Measurements from ENCODE around the gene SMYD5.

Gene SMYD5

GRCh38 chr2:73264783-73265182, 50.7 kb downstream of the SMYD5 start:
- TF ChIP-seq, protein P1, sequence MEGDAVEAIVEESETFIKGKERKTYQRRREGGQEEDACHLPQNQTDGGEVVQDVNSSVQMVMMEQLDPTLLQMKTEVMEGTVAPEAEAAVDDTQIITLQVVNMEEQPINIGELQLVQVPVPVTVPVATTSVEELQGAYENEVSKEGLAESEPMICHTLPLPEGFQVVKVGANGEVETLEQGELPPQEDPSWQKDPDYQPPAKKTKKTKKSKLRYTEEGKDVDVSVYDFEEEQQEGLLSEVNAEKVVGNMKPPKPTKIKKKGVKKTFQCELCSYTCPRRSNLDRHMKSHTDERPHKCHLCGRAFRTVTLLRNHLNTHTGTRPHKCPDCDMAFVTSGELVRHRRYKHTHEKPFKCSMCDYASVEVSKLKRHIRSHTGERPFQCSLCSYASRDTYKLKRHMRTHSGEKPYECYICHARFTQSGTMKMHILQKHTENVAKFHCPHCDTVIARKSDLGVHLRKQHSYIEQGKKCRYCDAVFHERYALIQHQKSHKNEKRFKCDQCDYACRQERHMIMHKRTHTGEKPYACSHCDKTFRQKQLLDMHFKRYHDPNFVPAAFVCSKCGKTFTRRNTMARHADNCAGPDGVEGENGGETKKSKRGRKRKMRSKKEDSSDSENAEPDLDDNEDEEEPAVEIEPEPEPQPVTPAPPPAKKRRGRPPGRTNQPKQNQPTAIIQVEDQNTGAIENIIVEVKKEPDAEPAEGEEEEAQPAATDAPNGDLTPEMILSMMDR (conservative IDR thresholded peaks at IDR 0.05; ENCODE audit: control insufficient read depth, insufficient read depth, low read depth, low read length) = no peak
- DNase-seq (ENCODE audit: low read depth) = no peak
- no peak overlapping the region for H3K4me3 ChIP-seq (ENCODE audit: control insufficient read depth, low read depth, low read length)

GRCh38 chr2:73265298-73266060, 51.4 kb downstream of the SMYD5 start:
- TF ChIP-seq, protein P1 (conservative IDR thresholded peaks at IDR 0.05; ENCODE audit: control insufficient read depth, insufficient read depth, low read depth, low read length) = no peak

GRCh38 chr2:73266061-73266901, 52.2 kb downstream of the SMYD5 start:
- no peak overlapping the region for H3K4me3 ChIP-seq (ENCODE audit: control insufficient read depth, low read depth, low read length)
- no peak for DNase-seq (ENCODE audit: low read depth)
- TF ChIP-seq, protein P1 (conservative IDR thresholded peaks at IDR 0.05; ENCODE audit: control insufficient read depth, insufficient read depth, low read depth, low read length) = no peak

More at GRCh38 chr2:73265298-73266060, 51.4 kb downstream of the SMYD5 start:
- no peak for DNase-seq (ENCODE audit: low read depth)
- no peak overlapping the region for H3K4me3 ChIP-seq (ENCODE audit: control insufficient read depth, low read depth, low read length)

- TF ChIP-seq, protein P1 (conservative IDR thresholded peaks at IDR 0.05; ENCODE audit: control insufficient read depth, insufficient read depth, low read depth, low read length) = no peak
- no peak for DNase-seq (ENCODE audit: low read depth)
- H3K4me3 ChIP-seq (ENCODE audit: control insufficient read depth, low read depth, low read length) = no peak overlapping the region
These were observed 53.0 kb downstream of the SMYD5 start for GRCh38 chr2:73267008-73267407.

- no peak overlapping the region for H3K4me3 ChIP-seq (ENCODE audit: control insufficient read depth, low read depth, low read length)
- no peak for DNase-seq (ENCODE audit: low read depth)
- TF ChIP-seq, protein P1 (conservative IDR thresholded peaks at IDR 0.05; ENCODE audit: control insufficient read depth, insufficient read depth, low read depth, low read length) = no peak
These were observed 54.4 kb downstream of the SMYD5 start for GRCh38 chr2:73268366-73268829.

DNA sequence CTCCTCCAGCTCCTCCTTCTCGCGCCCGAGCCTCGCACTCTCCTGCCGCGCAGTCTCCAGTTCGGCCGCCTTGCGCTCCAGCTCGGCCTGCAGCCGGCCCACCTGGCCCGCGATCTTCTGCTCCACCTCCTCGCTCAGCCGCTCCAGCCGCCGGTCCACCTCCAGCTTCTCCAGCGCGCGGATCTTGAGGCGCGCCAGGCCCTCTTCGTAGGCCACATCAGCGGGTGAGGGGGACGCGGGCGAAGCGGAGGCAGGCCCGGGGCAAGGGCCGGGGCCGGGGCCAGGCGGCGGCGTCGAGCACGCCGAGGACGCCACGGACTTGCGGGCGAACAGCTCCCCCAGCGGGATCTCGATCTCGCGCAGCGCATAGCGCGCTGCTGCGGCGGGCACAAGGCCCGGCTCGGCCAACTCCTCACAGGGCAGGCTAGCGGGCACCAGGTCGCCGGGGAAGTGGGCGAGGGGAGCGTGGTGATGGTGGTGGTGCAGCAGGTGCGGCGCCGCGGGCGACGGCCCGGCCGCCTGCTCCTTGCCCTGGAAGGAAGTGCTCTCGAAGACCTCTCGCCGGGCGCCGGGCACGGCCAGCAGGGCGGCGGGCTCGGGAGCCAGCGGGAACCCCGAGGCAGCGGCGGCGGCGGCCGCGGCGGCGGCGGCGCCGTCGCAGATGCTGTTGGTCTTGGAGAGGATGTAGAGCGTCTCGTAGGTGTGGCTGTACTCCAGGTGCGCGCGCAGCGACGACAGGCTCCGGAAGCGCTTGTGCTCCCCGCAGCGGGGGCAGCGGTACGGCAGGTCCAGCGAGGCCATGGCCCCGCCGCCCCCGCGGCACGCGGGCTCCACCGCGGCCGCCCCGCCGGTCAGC, 55.0 kb downstream of the SMYD5 start:
- TF ChIP-seq, protein P1 (conservative IDR thresholded peaks at IDR 0.05; ENCODE audit: control insufficient read depth, insufficient read depth, low read depth, low read length) = no peak
- no peak overlapping the region for H3K4me3 ChIP-seq (ENCODE audit: control insufficient read depth, low read depth, low read length)
- no peak for DNase-seq (ENCODE audit: low read depth)

Measured in fibroblast of mammary gland (primary cell).